GM13976 (cell line): Measurements from ENCODE around the gene DCPS.

Experiments used
- DNase-seq: peaks from one replicate; pipeline ENCODE4 v3.0.0; 2012; ENCODE audit warnings: low spot score
- in situ Hi-C: fragments of 300-500 bp; cut with MboI; formaldehyde crosslinking; loops from one replicate; pipeline ENCODE4 v1.12.0; 2022; ENCODE audit warnings: low sequenced_read_pairs, mixed read lengths, inconsistent platforms; ENCODE audit not compliant: unreplicated experiment
- TF ChIP-seq, protein P1 (sequence below): IDR thresholded peaks from 2 replicates; pipeline ENCODE4 v1.5.1; 2012; ENCODE audit warnings: borderline replicate concordance, mild to moderate bottlenecking; ENCODE audit not compliant: insufficient read depth; ENCODE audit errors: extremely low read depth, missing control alignments, control extremely low read depth

DCPS gene

DNA sequence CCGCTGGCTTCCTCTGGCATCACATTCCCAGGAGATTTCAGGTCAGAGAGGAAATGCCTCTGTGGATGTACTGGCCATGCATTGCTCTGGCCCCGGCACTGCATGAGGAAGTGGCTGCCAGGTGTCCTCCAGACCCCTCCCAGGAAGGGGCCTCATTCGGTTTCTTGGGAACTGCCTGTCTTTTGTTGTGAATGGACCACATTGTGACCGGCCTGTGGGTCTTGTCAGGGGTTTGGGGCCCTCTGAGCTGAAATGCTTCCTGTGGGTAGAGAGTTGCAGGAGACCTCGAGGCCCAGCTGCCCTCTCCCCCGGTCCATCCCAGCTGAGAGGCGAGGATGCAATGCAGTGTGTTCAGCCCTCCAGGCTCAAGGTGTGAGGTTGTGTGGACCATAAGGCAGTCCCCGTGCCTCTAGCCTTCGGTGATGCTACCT lies 32.8 kb downstream of the DCPS start:
- in situ Hi-C loops: no loop called here
- no peak for DNase-seq
- TF ChIP-seq, protein P1, sequence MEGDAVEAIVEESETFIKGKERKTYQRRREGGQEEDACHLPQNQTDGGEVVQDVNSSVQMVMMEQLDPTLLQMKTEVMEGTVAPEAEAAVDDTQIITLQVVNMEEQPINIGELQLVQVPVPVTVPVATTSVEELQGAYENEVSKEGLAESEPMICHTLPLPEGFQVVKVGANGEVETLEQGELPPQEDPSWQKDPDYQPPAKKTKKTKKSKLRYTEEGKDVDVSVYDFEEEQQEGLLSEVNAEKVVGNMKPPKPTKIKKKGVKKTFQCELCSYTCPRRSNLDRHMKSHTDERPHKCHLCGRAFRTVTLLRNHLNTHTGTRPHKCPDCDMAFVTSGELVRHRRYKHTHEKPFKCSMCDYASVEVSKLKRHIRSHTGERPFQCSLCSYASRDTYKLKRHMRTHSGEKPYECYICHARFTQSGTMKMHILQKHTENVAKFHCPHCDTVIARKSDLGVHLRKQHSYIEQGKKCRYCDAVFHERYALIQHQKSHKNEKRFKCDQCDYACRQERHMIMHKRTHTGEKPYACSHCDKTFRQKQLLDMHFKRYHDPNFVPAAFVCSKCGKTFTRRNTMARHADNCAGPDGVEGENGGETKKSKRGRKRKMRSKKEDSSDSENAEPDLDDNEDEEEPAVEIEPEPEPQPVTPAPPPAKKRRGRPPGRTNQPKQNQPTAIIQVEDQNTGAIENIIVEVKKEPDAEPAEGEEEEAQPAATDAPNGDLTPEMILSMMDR: no peak

GRCh38 chr11:126337126-126337473 lies 33.2 kb downstream of the DCPS start:
- TF ChIP-seq, protein P1: no peak
- no peak for DNase-seq
- in situ Hi-C loops: no loop called here

DNA sequence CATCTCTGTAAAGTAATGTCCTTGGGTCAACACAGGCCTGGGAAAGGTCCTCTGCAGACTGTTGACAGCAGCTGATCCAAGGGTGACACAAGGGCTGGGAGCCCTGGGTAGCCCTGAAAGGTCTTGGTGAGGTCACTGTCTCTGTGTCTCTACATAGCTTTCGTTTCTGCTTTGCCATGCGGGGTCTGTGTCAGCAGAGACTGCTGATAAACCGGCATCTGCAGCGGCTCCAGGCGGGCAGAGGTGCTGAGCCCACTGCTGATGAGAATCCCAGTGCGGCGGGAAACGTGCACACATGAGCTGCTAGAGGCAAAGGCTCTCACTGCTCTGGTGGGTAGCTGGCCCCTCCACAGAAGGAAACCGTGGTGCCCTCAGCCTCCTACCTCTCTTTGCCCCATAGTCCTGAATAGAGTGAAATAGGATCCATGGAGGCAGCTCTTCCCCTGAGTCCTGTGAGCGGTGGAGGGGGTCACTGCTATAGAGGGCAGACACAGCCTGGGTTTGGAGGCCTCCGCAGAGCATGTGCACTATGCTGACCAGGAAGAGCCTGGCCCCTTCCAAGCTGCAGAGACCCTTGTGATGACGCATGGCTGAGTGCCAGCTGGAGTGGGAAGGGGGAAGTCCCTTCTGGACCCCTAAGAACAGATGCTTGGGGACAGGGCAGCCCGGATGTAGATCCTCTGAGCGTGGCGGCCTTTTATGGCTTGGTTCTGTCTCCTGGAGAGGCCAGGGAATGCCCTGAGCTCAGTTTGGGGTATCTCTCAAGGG lies 33.8 kb downstream of the DCPS start:
- in situ Hi-C loops: no loop called here
- TF ChIP-seq, protein P1: no peak
- no peak for DNase-seq

GRCh38 chr11:126338346-126339055 lies 34.6 kb downstream of the DCPS start:
- TF ChIP-seq, protein P1: no peak
- DNase-seq: no peak
- in situ Hi-C loops: no loop called here

GRCh38 chr11:126339073-126339862 lies 35.4 kb downstream of the DCPS start:
- no peak for DNase-seq
- in situ Hi-C loops: no loop called here
- TF ChIP-seq, protein P1: no peak

DNA sequence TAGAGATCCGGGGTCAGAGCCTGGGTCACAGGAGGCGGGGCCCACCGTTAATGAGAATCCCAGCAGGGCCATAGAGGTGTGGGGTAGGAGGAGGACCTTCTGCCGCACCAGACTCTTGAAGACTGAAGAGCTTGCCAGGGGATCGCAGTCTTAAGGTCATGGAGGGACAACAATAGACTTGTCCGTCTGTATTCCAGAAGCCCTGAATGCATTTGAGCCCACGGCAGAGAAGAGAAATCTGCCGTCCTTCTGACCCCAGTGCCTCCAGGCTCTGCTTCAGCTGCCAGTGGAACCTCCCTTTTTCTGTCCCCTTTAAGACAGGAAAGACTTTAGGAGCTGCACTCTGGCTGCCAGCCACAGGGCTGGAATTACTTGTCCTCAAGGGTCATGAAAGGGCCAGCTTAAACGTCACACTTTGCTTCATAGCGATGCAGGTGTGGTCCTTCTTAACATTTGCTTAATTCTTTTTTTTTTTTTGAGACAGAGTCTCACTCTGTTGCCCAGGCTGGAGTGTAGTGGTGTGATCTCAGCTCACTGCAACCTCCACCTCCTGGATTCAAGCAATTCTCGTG lies 36.1 kb downstream of the DCPS start:
- in situ Hi-C loops: no loop called here
- DNase-seq: no peak
- TF ChIP-seq, protein P1: no peak
